Upper lobe of left lung (tissue), 6 donors: ENCODE measurements around the gene DOLPP1. TPM values are rescaled to one million over a fixed set of nuclear protein-coding genes. Genes with fewer than 3 reads are reported as not detected.

Experiments
- ATAC-seq, 2 donors: fragments of 200-7000 bp; cut with Tn5 transposase; one replicate each; pipeline ENCODE4 v1.9.1; 2022; ENCODE audit warnings: mild to moderate bottlenecking in 2 of 2, moderate library complexity in 2 of 2; ENCODE audit not compliant: low FRiP score in 2 of 2
- DNase-seq, 2 donors: peaks; one replicate each; pipeline ENCODE4 v3.0.0-alpha.2; 2019 to 2020
- H3K27ac ChIP-seq, 4 donors: fragments of 200-600 bp; sonication (generic); one replicate each; pipeline ENCODE4 v1.5.1; 2016 to 2019
- H3K27me3 ChIP-seq, 4 donors: fragments of 200-600 bp; sonication (generic); one replicate each; pipeline ENCODE4 v1.5.1; 2017 to 2019
- H3K36me3 ChIP-seq, 4 donors: fragments of 200-600 bp; sonication (generic); one replicate each; pipeline ENCODE4 v1.5.1; 2016 to 2019
- H3K4me1 ChIP-seq, 4 donors: fragments of 200-600 bp; sonication (generic); one replicate each; pipeline ENCODE4 v1.5.1; 2018 to 2019
- H3K4me3 ChIP-seq, 4 donors: fragments of 200-600 bp; sonication (generic); one replicate each; pipeline ENCODE4 v1.5.1; 2017 to 2019; ENCODE audit warnings: mild to moderate bottlenecking in 2 of 4, moderate library complexity in 1 of 4
- H3K9me3 ChIP-seq, 4 donors: fragments of 200-600 bp; sonication (generic); one replicate each; pipeline ENCODE4 v1.5.1; 2018 to 2019
- EP300 ChIP-seq, 4 donors: sonication (generic); formaldehyde crosslinking; IDR thresholded peaks; one replicate each; pipeline ENCODE4 v1.5.1; 2017; ENCODE audit warnings: antibody characterized with exemption in 4 of 4, control low read depth in 2 of 4
- POLR2A ChIP-seq, 4 donors: fragments of 450-650 bp; IDR thresholded peaks; one replicate each; pipeline ENCODE4 v1.5.1; 2016 to 2017; ENCODE audit warnings: antibody characterized with exemption in 4 of 4, mild to moderate bottlenecking in 2 of 4
- POLR2AphosphoS5 ChIP-seq, 2 donors: sonication (generic); formaldehyde crosslinking; IDR thresholded peaks; one replicate each; pipeline ENCODE4 v1.5.1; 2017; ENCODE audit warnings: antibody characterized with exemption in 2 of 2
- WGBS, 2 donors: methylation state at CpG; one replicate each; pipeline ENCODE4 v1.1.5; 2017 to 2018; 5-methylcytosine and 5-hydroxymethylcytosine counted together
- total RNA-seq, 6 donors: library from RNA; depleted of rRNA in 4 of 6; stranded (reverse); fragments of >200 nt in 4 of 6; gene quantifications; one replicate each; pipeline versions ENCODE4 v1.1.0 to v1.2.1, GENCODE V29; 2016 to 2021
- TF ChIP-seq, protein P1 (sequence below), 6 experiments: fragments of 450-650 bp in 4 of 6; fragments of 200-600 bp in 2 of 6; sonication (generic) in 2 of 6; IDR thresholded peaks; one replicate each; pipeline ENCODE4 v1.5.1; 2016 to 2019; ENCODE audit warnings: antibody characterized with exemption in 6 of 6
- donor health status: DM: no; HTN: no; CAD: no; lungs with moderate emphysema.
- donor health status: DM: no; HTN: yes; CAD: no; lungs with severe emphysema.

DOLPP1 gene
- total RNA-seq, 6 donors from 2014 or later, result 3.9 to 14.8 (median 8.2) TPM

GRCh38 chr9:129036241-129036922 is 44.5 kb upstream of the DOLPP1 start, which contains the start of gene MIGA2:
Gene MIGA2 (plus strand): TSS chr9:129036626. CDS start chr9:129040595, 3,969 bp downstream.
- DNase-seq, result peak; percentile 98 to 99
- 0% methylated on average over 42 to 46 of the region's 49 CpGs for WGBS, 2 donors
- peak; percentile 97 to 99 for ATAC-seq
- Histone ChIP-seq H3K36me3 (peaks cover 5 to 11% (median 7%) of the 10 kb centered on the region in 4 donors), H3K4me3 (peak within 1 kb of the TSS; percentile 72 to 98 (median 91)), H3K27ac (peak within 1 kb of the TSS; percentile 54 to 89 (median 78)), H3K9me3 (no peaks in the 10 kb centered on the region), H3K27me3 (no peaks in the 10 kb centered on the region), H3K4me1 (peaks cover 19 to 26% (median 23%) of the 10 kb centered on the region in 4 donors)
- TF ChIP-seq POLR2AphosphoS5 (IDR thresholded peaks at IDR 0.05) (peak; percentile 82 to 94), EP300 (IDR thresholded peaks at IDR 0.05) (peak in 1 of 4 donors; percentile 19), POLR2A (IDR thresholded peaks at IDR 0.05) (peak in 3 of 4 donors; percentile 65 to 95 (median 76))
- TF ChIP-seq, protein P1, sequence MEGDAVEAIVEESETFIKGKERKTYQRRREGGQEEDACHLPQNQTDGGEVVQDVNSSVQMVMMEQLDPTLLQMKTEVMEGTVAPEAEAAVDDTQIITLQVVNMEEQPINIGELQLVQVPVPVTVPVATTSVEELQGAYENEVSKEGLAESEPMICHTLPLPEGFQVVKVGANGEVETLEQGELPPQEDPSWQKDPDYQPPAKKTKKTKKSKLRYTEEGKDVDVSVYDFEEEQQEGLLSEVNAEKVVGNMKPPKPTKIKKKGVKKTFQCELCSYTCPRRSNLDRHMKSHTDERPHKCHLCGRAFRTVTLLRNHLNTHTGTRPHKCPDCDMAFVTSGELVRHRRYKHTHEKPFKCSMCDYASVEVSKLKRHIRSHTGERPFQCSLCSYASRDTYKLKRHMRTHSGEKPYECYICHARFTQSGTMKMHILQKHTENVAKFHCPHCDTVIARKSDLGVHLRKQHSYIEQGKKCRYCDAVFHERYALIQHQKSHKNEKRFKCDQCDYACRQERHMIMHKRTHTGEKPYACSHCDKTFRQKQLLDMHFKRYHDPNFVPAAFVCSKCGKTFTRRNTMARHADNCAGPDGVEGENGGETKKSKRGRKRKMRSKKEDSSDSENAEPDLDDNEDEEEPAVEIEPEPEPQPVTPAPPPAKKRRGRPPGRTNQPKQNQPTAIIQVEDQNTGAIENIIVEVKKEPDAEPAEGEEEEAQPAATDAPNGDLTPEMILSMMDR (IDR thresholded peaks at IDR 0.05), result peak in 2 of 6 experiments; percentile 23 to 32

DNA sequence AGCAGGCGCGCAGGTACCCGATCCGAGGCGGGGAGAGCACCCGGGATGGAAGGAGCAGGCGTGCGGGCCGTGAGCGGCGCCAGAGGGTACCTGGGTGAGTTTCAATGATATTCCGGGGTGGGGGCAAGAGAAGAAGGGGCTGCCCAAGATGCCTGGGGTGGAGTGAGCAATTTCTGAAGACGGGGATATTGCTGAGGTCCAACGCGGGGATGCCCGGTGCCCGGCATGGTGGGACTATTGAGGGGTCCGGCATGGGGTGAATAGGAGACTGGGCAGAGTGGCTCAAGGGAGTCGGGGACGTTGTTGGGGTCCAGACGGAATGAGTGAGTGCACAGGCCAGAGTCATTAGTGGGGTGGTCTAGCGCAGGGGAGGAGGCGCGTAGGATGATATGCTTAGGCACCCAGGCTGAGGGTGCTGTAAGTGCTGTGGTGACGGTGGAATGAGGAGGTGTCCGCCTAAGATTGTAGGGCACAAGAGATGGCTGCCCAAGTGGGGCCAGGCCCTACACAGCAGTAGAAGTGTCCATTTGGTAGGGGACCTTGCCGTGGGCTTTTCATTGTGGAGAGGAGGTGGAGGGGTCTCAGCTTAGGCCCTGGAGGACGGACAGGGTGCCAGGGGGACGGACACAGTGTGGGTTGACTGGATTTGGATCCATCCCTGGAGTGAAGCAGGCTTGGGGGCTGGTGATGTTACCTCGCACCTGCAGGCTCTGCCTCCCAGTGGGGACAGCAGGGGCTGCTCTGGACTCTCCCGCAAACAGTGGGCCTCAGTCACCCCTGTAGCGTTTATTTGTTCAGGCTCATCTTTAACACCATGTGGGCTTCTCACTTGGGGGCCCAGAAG is 43.8 kb upstream of the DOLPP1 start:
- Histone ChIP-seq H3K4me1 (peaks cover 19 to 26% (median 23%) of the 10 kb centered on the region in 4 donors), H3K27me3 (no peaks in the 10 kb centered on the region), H3K9me3 (no peaks in the 10 kb centered on the region), H3K4me3 (peak overlapping the region; percentile 72 to 98 (median 91)), H3K36me3 (peaks cover 5 to 18% (median 14%) of the 10 kb centered on the region in 4 donors), H3K27ac (peak overlapping the region; percentile 54 to 89 (median 78))
- ATAC-seq (no peak), DNase-seq (no peak)
- 7 to 14% methylated on average over 27 to 32 of the region's 32 CpGs for WGBS, 2 donors
- no peak for TF ChIP-seq EP300 (IDR thresholded peaks at IDR 0.05)
- TF ChIP-seq POLR2AphosphoS5 (IDR thresholded peaks at IDR 0.05), result no peak
- TF ChIP-seq, protein P1 (IDR thresholded peaks at IDR 0.05), result no peak
- no peak for TF ChIP-seq POLR2A (IDR thresholded peaks at IDR 0.05)

DNA sequence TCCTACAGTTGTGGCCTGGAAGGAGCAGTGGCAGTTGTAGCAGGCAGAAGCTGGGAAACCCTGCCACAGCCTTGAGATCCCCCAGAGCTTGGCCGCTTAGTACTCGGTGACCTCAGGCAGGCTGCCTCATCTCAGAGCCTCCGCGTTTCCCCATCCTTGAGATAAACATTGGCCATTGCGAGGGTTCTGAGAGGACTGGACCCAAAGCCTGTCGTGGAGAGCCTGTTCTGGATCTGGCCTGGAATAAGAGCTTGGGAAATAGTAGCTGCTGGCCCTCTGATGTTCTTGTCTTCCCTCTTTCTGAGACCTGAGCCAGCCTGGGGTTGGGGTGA is 43.2 kb upstream of the DOLPP1 start:
- peak overlapping the region in 2 of 4 donors; percentile 81 to 89 for H3K27ac ChIP-seq
- H3K4me3 ChIP-seq, result peak overlapping the region in 3 of 4 donors; percentile 72 to 98 (median 94)
- peaks cover 19 to 26% (median 23%) of the 10 kb centered on the region in 4 donors for H3K4me1 ChIP-seq
- H3K36me3 ChIP-seq, result peaks cover 10 to 24% (median 17%) of the 10 kb centered on the region in 4 donors
- WGBS, 2 donors, result 43 to 60% methylated on average over 6 of the region's 6 CpGs
- DNase-seq (no peak), ATAC-seq (no peak)
- no peaks in the 10 kb centered on the region for H3K27me3 ChIP-seq
- TF ChIP-seq POLR2A (IDR thresholded peaks at IDR 0.05) (no peak), EP300 (IDR thresholded peaks at IDR 0.05) (no peak), POLR2AphosphoS5 (IDR thresholded peaks at IDR 0.05) (no peak)
- TF ChIP-seq, protein P1 (IDR thresholded peaks at IDR 0.05), result no peak
- H3K9me3 ChIP-seq, result no peaks in the 10 kb centered on the region

DNA sequence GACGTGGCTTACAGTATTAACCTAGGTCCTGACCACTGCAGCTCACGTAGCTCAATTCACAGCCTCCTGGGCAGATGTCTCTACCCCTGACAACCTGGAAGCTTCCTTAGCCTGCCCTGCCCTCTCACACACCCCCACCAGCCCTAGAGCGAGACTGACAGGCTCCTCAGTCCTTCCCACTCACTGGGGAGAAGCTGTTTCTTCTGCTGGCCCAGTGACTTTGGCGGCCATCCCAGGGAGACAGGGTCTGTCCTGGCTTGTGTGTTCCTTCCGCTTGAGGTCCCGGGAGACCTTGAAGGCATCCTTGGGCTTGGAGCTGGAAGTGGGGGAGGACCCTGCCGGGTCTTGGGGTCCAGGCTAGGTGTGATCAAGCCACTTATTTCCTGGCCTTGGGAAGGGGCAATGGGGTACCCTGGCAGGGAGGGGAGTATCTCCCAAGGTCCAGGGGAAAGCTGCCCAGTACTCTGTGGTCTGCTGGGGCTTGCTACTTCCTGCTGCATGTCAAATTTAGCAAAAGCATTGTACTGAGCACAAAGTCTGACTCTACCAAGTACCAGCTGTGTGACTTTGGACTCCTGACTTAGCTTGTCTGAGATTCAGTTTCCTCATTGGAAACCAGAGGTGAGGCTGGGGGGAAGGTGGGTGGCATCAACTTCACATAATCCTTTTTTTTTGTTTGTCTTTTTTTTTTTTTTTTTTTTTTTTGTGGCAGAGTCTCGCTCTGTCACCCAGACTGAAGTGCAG is 42.6 kb upstream of the DOLPP1 start:
- no peaks in the 10 kb centered on the region for H3K27me3 ChIP-seq
- DNase-seq, result no peak
- peaks cover 10 to 30% (median 19%) of the 10 kb centered on the region in 4 donors for H3K36me3 ChIP-seq
- peaks cover 19 to 26% (median 23%) of the 10 kb centered on the region in 4 donors for H3K4me1 ChIP-seq
- 82 to 83% methylated on average over 5 to 7 of the region's 8 CpGs for WGBS, 2 donors
- TF ChIP-seq, protein P1 (IDR thresholded peaks at IDR 0.05), result no peak
- TF ChIP-seq EP300 (IDR thresholded peaks at IDR 0.05) (no peak), POLR2AphosphoS5 (IDR thresholded peaks at IDR 0.05) (no peak), POLR2A (IDR thresholded peaks at IDR 0.05) (no peak)
- no peaks in the 10 kb centered on the region for H3K9me3 ChIP-seq
- ATAC-seq, result no peak
- H3K27ac ChIP-seq, result peak overlapping the region in 1 of 4 donors; percentile 89
- peak overlapping the region in 1 of 4 donors; percentile 94 for H3K4me3 ChIP-seq
